Stimulated activated memory B cell treated with anti-CD40 and anti-IgM and Interleukin-4, amounts not matched to agents 10 μg/mL and 1 μg/mL and 100 μg/mL, for 72 hours (primary cell): ENCODE results near the gene MCHR1.

ENCODE experiments used
- ATAC-seq: fragments of 150-1000 bp; cut with Tn5 transposase; 2 replicates; pipeline ENCODE4 v1.10.0; 2021
- H3K27ac Mint-ChIP-seq: one replicate; pipeline ENCODE4 v1.8.0; 2022; ENCODE audit warnings: mild to moderate bottlenecking, mixed read lengths
- H3K27me3 Mint-ChIP-seq: one replicate; pipeline ENCODE4 v1.8.0; 2022; ENCODE audit warnings: mixed read lengths
- H3K36me3 Mint-ChIP-seq: one replicate; pipeline ENCODE4 v1.8.0; 2022; ENCODE audit warnings: mixed read lengths
- H3K4me1 Mint-ChIP-seq: one replicate; pipeline ENCODE4 v1.8.0; 2022; ENCODE audit warnings: mixed read lengths
- H3K4me3 Mint-ChIP-seq: one replicate; pipeline ENCODE4 v1.8.0; 2022; ENCODE audit warnings: mild to moderate bottlenecking, moderate library complexity, mixed read lengths
- H3K9me3 Mint-ChIP-seq: one replicate; pipeline ENCODE4 v1.8.0; 2022; ENCODE audit warnings: mixed read lengths

Gene MCHR1

DNA sequence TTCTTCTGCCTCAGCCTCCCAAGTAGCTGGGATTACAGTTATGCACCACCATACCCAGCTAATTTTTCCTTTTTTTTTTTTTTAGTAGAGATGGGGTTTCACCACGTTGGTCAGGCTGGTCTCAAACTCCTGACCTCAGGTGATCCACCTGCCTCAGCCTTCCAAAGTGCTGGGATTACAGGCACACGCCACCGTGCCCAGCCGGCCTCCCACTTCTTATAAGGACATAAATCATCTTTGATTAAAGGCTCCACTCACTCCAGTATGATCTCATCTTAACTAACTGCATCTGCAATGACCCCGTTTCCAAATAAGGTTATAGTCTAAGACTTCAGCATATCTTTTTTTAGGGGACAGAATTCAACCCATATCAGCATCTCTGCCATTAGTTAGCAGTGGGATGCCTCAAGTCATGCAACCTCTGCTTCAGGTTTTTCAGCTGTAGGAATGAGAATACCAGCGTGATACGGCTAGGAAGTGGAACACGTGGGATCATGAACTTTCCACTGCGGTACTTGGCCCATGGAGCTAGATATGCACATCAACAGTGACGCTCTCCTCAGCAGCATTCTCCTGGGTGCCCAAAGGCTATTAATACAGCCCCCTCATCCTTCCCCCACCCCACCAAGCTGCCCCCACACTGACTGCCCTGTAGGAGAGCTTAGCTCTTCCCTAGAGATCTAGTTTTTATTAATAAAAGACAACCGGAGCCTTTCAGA is 41.4 kb downstream of the MCHR1 start:
- H3K27me3 Mint-ChIP-seq, result peaks cover 22% of the 10 kb centered on the region
- H3K4me1 Mint-ChIP-seq, result no peaks in the 10 kb centered on the region
- H3K27ac Mint-ChIP-seq, result no peak overlapping the region
- no peak for ATAC-seq
- H3K36me3 Mint-ChIP-seq, result peaks cover 5% of the 10 kb centered on the region
- H3K9me3 Mint-ChIP-seq, result no peaks in the 10 kb centered on the region
- H3K4me3 Mint-ChIP-seq, result no peak overlapping the region

DNA sequence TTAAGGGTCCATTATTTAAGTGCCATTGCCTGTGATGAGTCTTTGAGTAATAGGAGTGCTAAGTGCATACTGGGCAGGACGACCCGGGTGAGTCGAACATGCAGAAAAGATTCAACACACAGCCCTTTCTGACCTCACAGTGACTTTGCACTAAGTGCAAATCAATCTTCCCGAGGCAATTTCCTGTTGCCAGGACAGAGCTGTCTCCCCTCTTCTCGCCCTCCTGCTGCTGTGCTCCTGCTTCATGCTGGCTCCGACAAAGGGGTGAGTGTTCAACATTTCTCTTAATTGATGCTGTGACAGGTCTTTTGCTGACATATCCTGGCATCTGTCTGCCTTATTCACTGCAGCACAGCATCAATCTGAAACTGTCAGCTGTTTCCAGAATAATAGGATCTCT is 42.0 kb downstream of the MCHR1 start:
- Mint-ChIP-seq H3K4me1 (peaks cover under 1% of the 10 kb centered on the region), H3K4me3 (no peak overlapping the region), H3K36me3 (peaks cover 5% of the 10 kb centered on the region), H3K27ac (no peak overlapping the region), H3K9me3 (no peaks in the 10 kb centered on the region), H3K27me3 (peaks cover 22% of the 10 kb centered on the region)
- ATAC-seq, result no peak

DNA sequence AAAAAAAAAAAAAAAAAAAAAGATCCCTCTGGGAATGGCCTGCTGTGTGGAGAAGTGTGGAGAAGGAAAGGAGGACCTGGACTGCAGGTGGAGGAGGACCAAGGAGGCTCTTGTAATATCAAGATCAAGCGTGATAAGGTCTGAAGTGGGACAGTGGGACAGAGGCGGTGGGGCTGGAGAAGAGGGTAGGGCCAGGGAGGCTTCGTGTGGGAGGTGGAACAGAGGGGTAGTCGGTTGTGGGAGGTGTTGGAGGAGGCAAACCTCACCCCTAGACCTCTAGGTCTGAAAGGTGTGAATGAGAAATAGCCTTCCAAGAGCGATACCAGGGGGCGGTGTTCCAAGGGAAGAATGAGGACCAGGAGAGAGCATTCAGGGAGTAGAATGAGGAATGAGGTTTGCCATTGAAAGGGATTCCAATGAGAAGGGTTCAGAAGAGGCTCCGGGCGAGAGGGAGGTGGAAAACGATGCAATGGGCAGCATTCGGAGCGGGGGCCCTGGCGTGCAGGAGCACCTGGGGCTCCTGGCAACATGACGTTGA is 44.2 kb downstream of the MCHR1 start:
- H3K27ac Mint-ChIP-seq, result no peak overlapping the region
- peaks cover 5% of the 10 kb centered on the region for H3K36me3 Mint-ChIP-seq
- no peak for ATAC-seq

DNA sequence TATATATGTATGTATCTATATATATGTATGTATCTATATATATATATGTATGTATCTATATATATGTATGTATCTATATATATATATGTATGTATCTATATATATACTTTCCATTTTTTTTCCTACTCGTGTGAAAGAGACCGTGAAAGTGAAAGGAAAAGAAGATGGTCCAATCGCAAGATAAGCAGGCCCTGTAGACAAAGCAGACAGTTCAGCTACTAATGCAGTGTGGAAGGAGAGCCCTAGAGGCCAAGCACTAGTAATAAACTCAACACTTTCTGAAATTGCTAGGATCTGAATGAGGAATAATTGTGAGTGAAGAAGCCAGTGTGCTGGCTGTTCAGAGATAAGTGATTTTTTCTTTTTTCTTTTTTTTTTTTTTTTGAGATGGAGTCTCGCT is 47.2 kb downstream of the MCHR1 start:
- Mint-ChIP-seq H3K27me3 (peaks cover 22% of the 10 kb centered on the region), H3K36me3 (peaks cover 5% of the 10 kb centered on the region), H3K4me3 (no peak overlapping the region), H3K4me1 (peaks cover 20% of the 10 kb centered on the region), H3K9me3 (no peaks in the 10 kb centered on the region), H3K27ac (peak overlapping the region; percentile 53)
- peak; percentile 51 for ATAC-seq

More for the DNA sequence above, 44.2 kb downstream of the MCHR1 start:
- Mint-ChIP-seq H3K27me3 (peaks cover 22% of the 10 kb centered on the region), H3K4me1 (peaks cover 16% of the 10 kb centered on the region), H3K4me3 (no peak overlapping the region), H3K9me3 (no peaks in the 10 kb centered on the region)

DNA sequence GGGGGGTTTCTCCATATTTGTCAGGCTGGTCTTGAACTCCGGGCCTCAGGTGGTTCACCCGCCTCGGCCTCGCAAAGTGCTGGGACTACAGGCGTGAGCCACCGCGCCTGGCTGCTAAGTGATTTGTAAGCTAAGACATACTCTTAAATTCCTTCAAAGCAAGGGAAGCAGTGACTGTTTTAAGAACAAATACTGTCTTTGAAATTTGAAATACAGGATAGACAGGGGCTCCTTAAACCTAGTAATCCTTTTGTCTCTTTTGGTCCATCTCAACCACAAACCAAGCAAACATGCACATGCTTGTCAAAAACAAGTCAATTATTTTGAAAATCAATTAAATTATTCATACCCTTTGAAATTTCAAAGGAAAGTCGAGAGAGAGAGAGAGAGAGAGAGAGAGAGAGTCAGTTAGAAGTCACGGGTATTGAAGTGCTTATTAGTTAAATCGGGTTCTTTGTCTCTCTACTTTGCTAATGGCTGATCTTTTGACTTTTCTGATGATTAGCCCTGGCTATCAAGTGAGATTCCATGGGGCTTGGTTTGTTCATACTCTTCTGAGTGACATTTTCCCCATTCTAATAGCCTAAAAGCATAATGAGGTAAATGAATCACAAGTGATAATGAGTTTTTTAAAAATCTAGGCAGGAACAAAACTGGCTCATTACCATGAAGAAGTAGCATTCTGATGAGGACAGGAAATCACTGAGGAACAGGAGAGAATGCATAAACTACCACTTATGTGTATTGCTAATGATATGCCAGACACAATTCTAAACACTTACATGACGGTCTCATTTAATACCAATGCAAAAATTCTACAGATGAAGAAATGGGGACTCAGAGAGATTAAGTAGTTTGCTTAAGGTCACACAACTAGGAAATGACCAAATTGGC is 48.0 kb downstream of the MCHR1 start:
- Mint-ChIP-seq H3K27me3 (peaks cover 22% of the 10 kb centered on the region), H3K4me1 (peaks cover 20% of the 10 kb centered on the region), H3K27ac (peak overlapping the region; percentile 53), H3K4me3 (no peak overlapping the region), H3K36me3 (peaks cover 5% of the 10 kb centered on the region), H3K9me3 (no peaks in the 10 kb centered on the region)
- ATAC-seq, result no peak

DNA sequence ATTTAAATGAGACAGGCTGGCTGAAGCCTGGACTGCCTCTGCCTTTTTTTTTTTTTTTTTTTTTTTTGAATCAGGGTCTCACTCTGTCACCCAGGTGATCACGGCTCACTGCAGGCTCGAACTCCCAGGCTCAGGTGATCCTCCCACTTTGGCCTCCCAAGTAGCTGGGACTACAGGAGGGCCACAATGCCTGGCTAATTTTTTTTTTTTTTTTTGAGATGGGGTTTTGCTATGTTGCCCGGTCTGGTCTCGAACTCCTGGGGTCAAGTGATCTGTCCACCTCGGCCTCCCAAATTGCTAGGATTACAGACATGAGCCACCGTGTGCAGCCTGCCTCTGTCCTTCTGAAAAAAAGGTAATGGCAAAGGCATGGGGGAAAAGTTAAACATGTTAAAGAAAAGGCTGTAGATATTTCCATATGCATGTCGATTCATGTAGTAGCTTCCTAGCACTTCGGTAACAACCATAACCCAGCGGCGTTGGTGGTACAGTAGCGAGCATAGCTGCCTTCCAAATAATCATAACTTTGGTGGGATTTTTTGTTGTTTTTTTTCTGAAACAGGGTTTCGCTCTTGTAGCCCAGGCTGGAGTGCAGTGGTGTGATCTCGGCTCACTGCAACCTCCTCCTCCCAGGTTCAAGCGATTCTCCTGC is 48.8 kb downstream of the MCHR1 start:
- Mint-ChIP-seq H3K27ac (no peak overlapping the region), H3K4me1 (peaks cover 26% of the 10 kb centered on the region), H3K36me3 (peaks cover 5% of the 10 kb centered on the region), H3K27me3 (peaks cover 24% of the 10 kb centered on the region), H3K9me3 (no peaks in the 10 kb centered on the region), H3K4me3 (no peak overlapping the region)
- ATAC-seq, result no peak

DNA sequence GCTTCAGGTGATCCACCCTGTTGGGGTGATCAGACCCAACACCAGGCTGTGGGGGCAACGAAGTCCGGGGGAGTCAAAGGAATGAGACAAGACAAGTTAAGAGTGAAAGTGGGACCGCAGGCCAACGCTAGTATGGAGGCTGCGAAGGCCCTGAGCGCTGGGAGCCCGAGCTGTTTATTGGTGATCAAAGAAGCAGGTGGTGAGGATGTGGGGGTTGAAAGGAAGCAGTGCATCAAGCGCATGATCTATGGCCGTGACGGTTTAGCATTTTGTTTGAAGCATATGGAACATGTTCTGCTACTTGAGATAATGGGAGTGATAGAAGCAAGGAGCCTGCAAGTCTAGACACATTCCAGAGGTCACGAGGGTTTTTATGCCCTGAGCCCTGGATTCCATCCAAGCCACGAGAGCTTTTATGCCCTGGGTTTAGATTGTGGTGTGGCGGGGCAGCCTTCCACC is 49.5 kb downstream of the MCHR1 start:
- peaks cover 28% of the 10 kb centered on the region for H3K4me1 Mint-ChIP-seq
- H3K9me3 Mint-ChIP-seq, result no peaks in the 10 kb centered on the region
- H3K27ac Mint-ChIP-seq, result no peak overlapping the region
- no peak overlapping the region for H3K4me3 Mint-ChIP-seq
- ATAC-seq, result no peak
- peaks cover 21% of the 10 kb centered on the region for H3K27me3 Mint-ChIP-seq
- peaks cover 5% of the 10 kb centered on the region for H3K36me3 Mint-ChIP-seq

DNA sequence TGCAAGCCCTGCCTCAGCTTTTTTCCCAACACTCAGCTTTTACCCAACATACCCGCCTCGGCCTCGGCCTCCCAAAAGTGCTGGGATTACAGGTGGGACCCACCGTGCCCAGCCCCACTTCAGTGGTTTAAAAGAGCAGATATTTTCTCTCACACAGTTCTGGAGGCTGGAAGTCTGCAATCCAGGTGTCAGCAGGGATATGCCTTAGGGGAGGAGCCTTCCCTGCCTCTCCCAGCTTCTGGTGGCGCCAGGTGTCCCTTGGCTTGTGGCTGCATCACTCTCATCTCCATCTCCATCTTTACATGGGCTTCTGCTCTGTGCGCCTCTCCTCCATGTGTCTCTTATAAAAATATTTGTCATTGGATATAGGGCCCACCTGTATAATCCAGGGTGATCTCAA is 50.0 kb downstream of the MCHR1 start:
- Mint-ChIP-seq H3K27ac (no peak overlapping the region), H3K9me3 (no peaks in the 10 kb centered on the region), H3K4me1 (peaks cover 28% of the 10 kb centered on the region), H3K27me3 (peaks cover 19% of the 10 kb centered on the region), H3K36me3 (peaks cover 5% of the 10 kb centered on the region), H3K4me3 (no peak overlapping the region)
- no peak for ATAC-seq
